ENCODE data around the gene CLIP1.
"Not testable (repeated sequence)": the region's sequence is repeated elsewhere in the genome, so short reads cannot be mapped to it uniquely, and the experiment has no call there.

The CLIP1 gene

GRCh38 chr12:122295877-122296276 is 126.6 kb downstream of the CLIP1 start:
- intact Hi-C loops (cut with DNase I): no loop called here
- no peak for DNase-seq

DNA sequence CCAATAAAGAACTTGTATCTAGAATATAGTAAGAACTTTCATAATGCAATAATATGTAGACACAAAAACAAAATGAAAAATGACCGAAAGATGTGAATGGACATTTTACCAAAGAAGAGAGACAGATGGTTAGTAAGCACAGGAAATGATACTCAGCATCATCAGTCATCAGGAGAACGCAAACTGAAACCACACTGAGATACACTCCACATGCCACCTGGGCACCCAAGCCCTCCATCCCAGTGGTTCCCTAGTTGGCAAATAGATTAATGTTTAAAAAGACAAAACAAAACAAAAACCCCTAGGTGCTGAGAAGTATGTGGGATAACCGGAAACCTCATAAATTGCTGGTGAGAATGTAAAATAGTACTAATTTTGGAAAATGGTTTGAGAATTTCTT is 129.4 kb downstream of the CLIP1 start:
- DNase-seq: no peak
- intact Hi-C loops (cut with DNase I): no loop called here

- peak in 1 of 42 donors; percentile 26 for DNase-seq
- intact Hi-C loops (cut with DNase I): no loop called here
Measured at GRCh38 chr12:122291431-122291830, 131.0 kb downstream of the CLIP1 start.

- DNase-seq: no peak
- intact Hi-C loops (cut with DNase I): no loop called here
Measured at GRCh38 chr12:122283680-122284079, 138.8 kb downstream of the CLIP1 start.

GRCh38 chr12:122282061-122282460 is 140.4 kb downstream of the CLIP1 start:
- DNase-seq: peak in 1 of 42 donors; percentile 16
- intact Hi-C loops (cut with DNase I): no loop called here

GRCh38 chr12:122276242-122276641 is 146.2 kb downstream of the CLIP1 start:
- intact Hi-C loops (cut with DNase I): no loop called here

DNA sequence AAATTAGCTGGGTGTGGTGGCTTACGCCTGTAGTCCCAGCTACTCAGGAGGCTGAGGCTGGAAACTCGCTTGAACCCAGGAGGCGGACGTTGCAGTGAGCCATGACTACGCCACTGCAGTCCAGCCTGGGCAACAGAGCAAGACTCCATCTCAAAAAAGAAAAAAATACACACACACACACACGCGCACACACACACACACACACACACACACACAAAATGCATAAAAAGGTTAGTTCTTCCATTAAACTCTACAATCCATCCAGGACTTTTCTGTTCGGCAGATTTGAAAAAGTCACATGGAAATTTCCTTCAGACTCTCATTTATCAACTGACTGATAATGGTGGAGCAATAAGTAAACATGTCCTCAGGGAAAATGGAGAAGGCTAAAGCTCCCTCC is 147.0 kb downstream of the CLIP1 start:
- intact Hi-C loops (cut with DNase I): no loop called here
- DNase-seq: no peak

More at GRCh38 chr12:122276242-122276641, 146.2 kb downstream of the CLIP1 start:
- DNase-seq: no peak

DNA sequence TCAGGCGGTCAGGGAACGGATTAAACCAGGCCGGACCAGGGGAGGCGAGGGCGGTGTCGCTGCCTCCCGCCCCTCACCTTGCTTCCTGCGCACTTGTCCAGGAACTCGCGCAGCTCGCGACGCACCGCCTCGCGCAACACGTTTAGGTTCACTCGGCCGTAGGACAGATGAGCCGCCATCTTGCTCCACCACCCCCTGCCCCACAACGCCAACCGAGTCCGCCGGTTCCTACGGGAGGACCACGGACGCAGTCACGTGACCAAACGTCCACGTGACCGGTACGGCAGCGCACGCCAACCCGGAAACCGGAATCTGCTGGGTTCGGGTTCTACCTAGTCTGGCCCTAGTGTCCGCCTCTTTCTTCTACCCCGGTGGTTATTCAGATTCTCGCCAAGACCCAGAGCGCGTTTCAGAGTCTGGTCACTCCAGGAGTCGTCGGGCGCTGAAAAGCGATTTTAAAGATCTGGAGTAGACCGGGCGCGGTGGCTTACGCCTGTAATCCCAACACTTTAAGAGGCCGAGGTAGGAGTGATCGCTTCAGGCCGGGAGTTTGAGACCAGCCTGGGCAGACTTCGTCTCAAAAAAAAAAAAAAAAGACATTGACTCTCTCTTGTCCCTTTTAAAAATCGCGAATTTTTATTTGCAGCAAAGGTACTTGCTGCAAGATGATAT is 156.1 kb downstream of the CLIP1 start, which contains the start of gene VPS33A:
TSS of gene VPS33A (minus strand) at position 265 of the 672 bp plus-strand sequence. CDS start at position 179, 86 bp downstream.
- peak; percentile 92 to 99 (median 97) for DNase-seq
- intact Hi-C loops (cut with DNase I): loop anchor here (5.0 kb wide), 1 partner anchor 39 kb away; the partner anchor contains the start of gene DIABLO

- peak in 27 of 42 donors; percentile 11 to 65 (median 36) for DNase-seq
- intact Hi-C loops (cut with DNase I): loop anchor here (5.0 kb wide), 1 partner anchor 39 kb away; the partner anchor contains the start of gene DIABLO
Measured at GRCh38 chr12:122265886-122266229, 156.6 kb downstream of the CLIP1 start.

DNA sequence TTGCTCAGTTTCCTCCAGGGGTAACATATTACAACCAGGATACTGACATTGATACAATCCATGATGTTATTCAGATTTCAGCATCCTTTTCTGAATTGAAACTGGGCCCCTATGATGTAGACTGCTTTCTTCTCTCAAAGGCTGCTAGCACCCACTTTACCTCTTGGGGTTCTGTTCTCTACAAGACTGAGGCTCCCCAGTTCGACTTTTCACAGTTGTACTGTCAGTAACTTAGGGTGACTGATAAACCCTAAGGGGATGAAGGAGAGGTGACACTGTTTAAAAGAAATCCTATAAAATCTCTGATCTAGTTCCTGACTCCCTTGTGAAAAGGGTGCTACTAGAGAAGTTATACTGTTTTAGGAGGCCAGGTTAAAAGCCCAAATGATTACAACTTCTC is 157.0 kb downstream of the CLIP1 start:
- intact Hi-C loops (cut with DNase I): loop anchor here (5.0 kb wide), 1 partner anchor 38 kb away; the partner anchor contains the start of gene DIABLO

DNA sequence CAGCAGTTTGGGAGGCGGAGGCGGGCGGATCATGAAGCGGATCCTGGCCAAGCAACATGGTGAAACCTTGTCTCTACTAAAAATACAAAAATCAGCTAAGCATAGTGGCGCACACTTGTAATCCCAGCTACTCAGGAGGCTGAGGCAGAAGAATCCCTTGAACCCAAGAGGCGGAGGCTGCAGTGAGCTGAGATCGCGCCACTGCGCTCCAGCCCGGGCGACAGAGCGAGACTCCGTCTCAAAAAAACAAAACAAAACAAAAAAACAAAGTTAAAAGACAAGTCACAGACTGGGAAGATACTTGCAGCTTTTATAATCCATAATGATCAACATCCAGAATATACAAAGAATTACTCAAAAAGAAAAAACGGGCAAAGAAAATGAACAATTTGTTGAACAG is 161.7 kb downstream of the CLIP1 start:
- intact Hi-C loops (cut with DNase I); DNase-seq: not testable (repeated sequence)

More for the DNA sequence above, 157.0 kb downstream of the CLIP1 start:
- DNase-seq: no peak

GRCh38 chr12:122258939-122259338 is 163.5 kb downstream of the CLIP1 start:
- DNase-seq; intact Hi-C loops (cut with DNase I): not testable (repeated sequence)

DNA sequence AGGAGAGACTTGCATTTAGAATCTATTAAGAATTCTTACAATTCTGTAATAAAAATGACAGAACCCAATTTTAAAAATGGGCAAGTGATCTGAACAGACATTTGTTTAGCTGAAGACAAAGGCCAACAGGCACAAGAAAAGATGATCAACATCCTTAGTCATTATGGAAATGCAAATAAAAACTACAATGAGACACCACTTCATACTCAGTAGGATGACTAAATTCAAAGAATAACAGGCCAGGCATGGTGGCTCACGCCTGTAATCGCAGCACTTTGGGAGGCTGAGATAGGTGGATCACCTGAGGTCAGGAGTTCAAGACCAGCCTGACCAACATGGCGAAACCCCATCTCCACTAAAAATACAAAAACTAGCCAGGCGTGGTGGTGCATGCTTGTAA is 164.0 kb downstream of the CLIP1 start:
- DNase-seq; intact Hi-C loops (cut with DNase I): not testable (repeated sequence)

DNA sequence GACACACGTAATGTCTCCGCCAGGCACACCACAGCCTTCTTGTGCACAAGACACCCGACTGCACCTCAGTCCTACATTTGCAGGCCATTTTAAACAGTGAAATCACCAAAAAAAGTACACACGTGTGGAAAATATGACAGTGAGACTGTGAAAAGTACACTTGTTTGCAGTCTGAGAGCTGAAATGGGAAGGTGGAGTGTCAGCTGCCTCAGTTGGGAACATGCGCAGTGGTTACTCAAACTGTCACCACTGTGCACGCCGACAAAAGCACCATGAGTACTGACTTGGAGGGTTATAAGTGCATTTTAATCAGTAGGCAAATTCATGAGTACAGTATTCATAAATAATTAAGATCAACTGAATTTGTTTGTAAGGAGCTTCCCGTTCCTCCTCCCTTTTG is 171.9 kb downstream of the CLIP1 start:
- intact Hi-C loops (cut with DNase I): no loop called here
- DNase-seq: no peak

DNA sequence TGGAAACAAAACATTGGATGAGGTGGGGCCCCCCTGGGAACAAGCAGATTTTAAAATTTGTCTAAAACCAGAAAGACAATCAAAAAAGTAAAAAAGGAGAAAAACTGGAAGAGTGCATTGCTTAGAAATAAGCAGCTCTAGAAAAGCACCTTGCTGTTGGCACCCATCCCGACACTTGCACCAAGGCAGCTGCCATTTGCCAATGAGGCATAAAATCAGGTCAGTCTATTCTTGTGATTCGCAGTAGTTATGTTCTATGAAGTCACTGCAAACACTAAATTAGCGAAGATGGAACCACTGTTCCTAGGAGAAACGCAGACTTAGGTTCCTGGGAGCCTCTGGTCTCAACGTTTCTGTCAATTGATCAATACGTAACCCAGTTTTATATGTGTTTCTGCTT is 172.4 kb downstream of the CLIP1 start:
- intact Hi-C loops (cut with DNase I): no loop called here
- DNase-seq: no peak

GRCh38 chr12:122245553-122245952 is 176.9 kb downstream of the CLIP1 start:
- intact Hi-C loops (cut with DNase I): no loop called here
- DNase-seq: no peak

DNA sequence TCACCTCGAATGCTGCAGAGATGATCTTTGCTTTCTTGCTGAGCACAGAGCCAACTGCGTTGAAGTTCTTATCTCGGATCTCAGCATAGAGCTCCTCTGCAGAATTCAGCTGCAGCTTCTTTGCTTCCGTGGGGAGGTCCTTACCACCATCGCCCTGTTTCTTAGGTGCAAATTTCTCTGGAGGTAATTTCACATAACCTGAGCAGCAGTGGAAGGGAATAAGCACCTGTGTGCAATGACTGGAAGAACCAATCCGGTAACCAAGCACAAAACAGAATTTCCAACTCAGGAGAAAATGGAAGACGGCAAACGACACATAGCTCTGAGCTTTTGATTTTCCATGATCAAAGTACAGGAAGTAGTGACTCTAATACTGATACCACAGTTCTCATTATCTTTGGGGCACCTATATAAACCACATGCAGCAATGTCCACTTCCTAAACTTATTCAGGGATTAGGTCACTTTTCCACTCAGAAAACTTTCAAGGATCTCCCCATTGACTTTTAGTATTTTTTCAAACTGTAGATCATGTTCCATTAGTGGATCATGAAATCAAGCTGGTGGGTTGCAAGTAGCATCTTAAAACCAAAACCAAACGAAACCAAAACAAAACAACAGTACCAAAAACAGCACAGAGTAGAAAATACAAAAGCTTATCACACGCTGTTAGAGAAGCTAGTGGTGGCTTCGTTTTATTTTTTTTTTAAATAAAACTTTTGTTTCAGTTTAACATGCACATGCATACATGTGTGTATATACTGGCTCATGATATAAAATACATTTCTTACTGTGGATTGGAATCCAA is 177.7 kb downstream of the CLIP1 start:
- intact Hi-C loops (cut with DNase I): no loop called here
- DNase-seq: no peak

- DNase-seq: no peak
- intact Hi-C loops (cut with DNase I): no loop called here
Measured at GRCh38 chr12:122243965-122244364, 178.5 kb downstream of the CLIP1 start.

- no peak for DNase-seq
- intact Hi-C loops (cut with DNase I): no loop called here
Measured at GRCh38 chr12:122238861-122239260, 183.6 kb downstream of the CLIP1 start.

- DNase-seq: no peak
- intact Hi-C loops (cut with DNase I): no loop called here
Measured at GRCh38 chr12:122235741-122236140, 186.7 kb downstream of the CLIP1 start.

Measured in head of caudate nucleus (tissue), 42 donors.